ENCODE data around the gene SMS.
A peak's percentile ranks its signal among the peaks of the same experiment; 100 is the strongest.
"Not testable (repeated sequence)": the region's sequence is repeated elsewhere in the genome, so short reads cannot be mapped to it uniquely, and the experiment has no call there.

SMS gene

GRCh38 chrX:21952624-21953023 lies 12.1 kb downstream of the SMS start:
- no peak for DNase-seq

- not testable (repeated sequence) for DNase-seq
Observed at GRCh38 chrX:21953195-21953830, 12.8 kb downstream of the SMS start.

GRCh38 chrX:21955403-21956189 lies 15.1 kb downstream of the SMS start:
- no peak for DNase-seq

GRCh38 chrX:21956783-21957182 lies 16.3 kb downstream of the SMS start:
- no peak for DNase-seq

GRCh38 chrX:21958187-21958586 lies 17.7 kb downstream of the SMS start:
- no peak for DNase-seq

GRCh38 chrX:21958916-21959315 lies 18.4 kb downstream of the SMS start:
- DNase-seq, result no peak

GRCh38 chrX:21959362-21960051 lies 19.0 kb downstream of the SMS start:
- DNase-seq, result no peak

- no peak for DNase-seq
Observed at GRCh38 chrX:21960569-21961541, 20.3 kb downstream of the SMS start.

- DNase-seq, result no peak
Observed at GRCh38 chrX:21962361-21962760, 21.9 kb downstream of the SMS start.

- DNase-seq, result no peak
Observed at GRCh38 chrX:21963269-21963668, 22.8 kb downstream of the SMS start.

- no peak for DNase-seq
Observed at GRCh38 chrX:21963731-21964405, 23.4 kb downstream of the SMS start.

GRCh38 chrX:21966866-21967265 lies 26.4 kb downstream of the SMS start:
- DNase-seq, result no peak

- DNase-seq, result no peak
Observed at GRCh38 chrX:21968333-21968732, 27.8 kb downstream of the SMS start.

- DNase-seq, result no peak
Observed at GRCh38 chrX:21970326-21970725, 29.8 kb downstream of the SMS start.

GRCh38 chrX:21972046-21972445 lies 31.5 kb downstream of the SMS start:
- DNase-seq, result no peak

GRCh38 chrX:21972721-21973120 lies 32.2 kb downstream of the SMS start:
- DNase-seq, result no peak

GRCh38 chrX:21973321-21974010 lies 33.0 kb downstream of the SMS start:
- no peak for DNase-seq

- no peak for DNase-seq
Observed at GRCh38 chrX:21974011-21974385, 33.5 kb downstream of the SMS start.

GRCh38 chrX:21975242-21975641 lies 34.7 kb downstream of the SMS start:
- no peak for DNase-seq

- DNase-seq, result peak in 1 of 2 experiments; percentile 12
Observed at GRCh38 chrX:21975812-21976211, 35.3 kb downstream of the SMS start.

GRCh38 chrX:21978346-21978745 lies 37.8 kb downstream of the SMS start:
- DNase-seq, result no peak

- DNase-seq, result no peak
Observed at GRCh38 chrX:21982311-21982710, 41.8 kb downstream of the SMS start.

All from NCI-H2081 (cell line).